Measurements from ENCODE around the gene DCST2.

GRCh38 chr1:155072531-155073289, 39.1 kb upstream of the DCST2 start:
- no peak for TF ChIP-seq REST (IDR thresholded peaks at IDR 0.05; ENCODE audit: insufficient read depth in 1 of 2, low read depth in 2 of 2, low read length in 2 of 2)
- TF ChIP-seq POLR2AphosphoS5 (IDR thresholded peaks at IDR 0.05; ENCODE audit: low read depth, low read length): no peak
- no peak for TF ChIP-seq SIN3A (IDR thresholded peaks at IDR 0.05; ENCODE audit: borderline replicate concordance, insufficient read depth, low read length)
- TF ChIP-seq TAF1 (IDR thresholded peaks at IDR 0.05; ENCODE audit: borderline replicate concordance, insufficient read depth, low read length): no peak

Measured in PFSK-1 (cell line).